ENCODE results near the gene RPA1.
A peak's percentile ranks its signal among the peaks of the same experiment; 100 is the strongest.

The RPA1 gene

GRCh38 chr17:1908699-1909309, 79.0 kb downstream of the RPA1 start:
- DNase-seq (ENCODE audit: low read depth, low spot score), result peak; percentile 80

GRCh38 chr17:1909985-1910384, 80.2 kb downstream of the RPA1 start:
- DNase-seq (ENCODE audit: low read depth, low spot score), result no peak

GRCh38 chr17:1912146-1912545, 82.3 kb downstream of the RPA1 start:
- DNase-seq (ENCODE audit: low read depth, low spot score), result peak; percentile 45

GRCh38 chr17:1913702-1914101, 83.9 kb downstream of the RPA1 start:
- no peak for DNase-seq (ENCODE audit: low read depth, low spot score)

- DNase-seq (ENCODE audit: low read depth, low spot score), result peak; percentile 33
Observed at GRCh38 chr17:1914661-1915083, 84.9 kb downstream of the RPA1 start.

- DNase-seq (ENCODE audit: low read depth, low spot score), result no peak
Observed at GRCh38 chr17:1915889-1916288, 86.1 kb downstream of the RPA1 start.

- DNase-seq (ENCODE audit: low read depth, low spot score), result no peak
Observed at GRCh38 chr17:1916316-1916715, 86.5 kb downstream of the RPA1 start.

- DNase-seq (ENCODE audit: low read depth, low spot score), result no peak
Observed at GRCh38 chr17:1916963-1917715, 87.3 kb downstream of the RPA1 start.

- no peak for DNase-seq (ENCODE audit: low read depth, low spot score)
Observed at GRCh38 chr17:1918346-1919162, 88.7 kb downstream of the RPA1 start.

- no peak for DNase-seq (ENCODE audit: low read depth, low spot score)
Observed at GRCh38 chr17:1919201-1919600, 89.4 kb downstream of the RPA1 start.

- DNase-seq (ENCODE audit: low read depth, low spot score), result no peak
Observed at GRCh38 chr17:1920948-1921351, 91.1 kb downstream of the RPA1 start.

- DNase-seq (ENCODE audit: low read depth, low spot score), result no peak
Observed at GRCh38 chr17:1928976-1929375, 99.2 kb downstream of the RPA1 start.

GRCh38 chr17:1930337-1930645, 100.5 kb downstream of the RPA1 start:
- no peak for DNase-seq (ENCODE audit: low read depth, low spot score)

- DNase-seq (ENCODE audit: low read depth, low spot score), result peak; percentile 69
Observed at GRCh38 chr17:1931844-1932579, 102.2 kb downstream of the RPA1 start.

GRCh38 chr17:1933875-1934715, 104.3 kb downstream of the RPA1 start:
- no peak for DNase-seq (ENCODE audit: low read depth, low spot score)

GRCh38 chr17:1934901-1935300, 105.1 kb downstream of the RPA1 start:
- no peak for DNase-seq (ENCODE audit: low read depth, low spot score)

GRCh38 chr17:1936766-1937165, 107.0 kb downstream of the RPA1 start:
- DNase-seq (ENCODE audit: low read depth, low spot score), result no peak

GRCh38 chr17:1937461-1937860, 107.7 kb downstream of the RPA1 start:
- DNase-seq (ENCODE audit: low read depth, low spot score), result no peak

GRCh38 chr17:1939981-1940809, 110.4 kb downstream of the RPA1 start:
- no peak for DNase-seq (ENCODE audit: low read depth, low spot score)

GRCh38 chr17:1940810-1941185, 111.0 kb downstream of the RPA1 start:
- DNase-seq (ENCODE audit: low read depth, low spot score), result no peak

Data from ELF-1 (cell line).